GM18505 (cell line): ENCODE measurements around the gene NRG3.
"Not testable (repeated sequence)": the region's sequence is repeated elsewhere in the genome, so short reads cannot be mapped to it uniquely, and the experiment has no call there.

Experiments
- ATAC-seq: cut with Tn5 transposase; IDR thresholded peaks from one replicate; pipeline ENCODE4 v1.9.1; 2021; ENCODE audit not compliant: unreplicated experiment
- POLR2A ChIP-seq: IDR thresholded peaks from 4 replicates; pipeline ENCODE4 v1.6.1; 2011; ENCODE audit warnings: borderline replicate concordance; ENCODE audit not compliant: insufficient read depth, insufficient read length; ENCODE audit errors: extremely low read depth

Gene NRG3

DNA sequence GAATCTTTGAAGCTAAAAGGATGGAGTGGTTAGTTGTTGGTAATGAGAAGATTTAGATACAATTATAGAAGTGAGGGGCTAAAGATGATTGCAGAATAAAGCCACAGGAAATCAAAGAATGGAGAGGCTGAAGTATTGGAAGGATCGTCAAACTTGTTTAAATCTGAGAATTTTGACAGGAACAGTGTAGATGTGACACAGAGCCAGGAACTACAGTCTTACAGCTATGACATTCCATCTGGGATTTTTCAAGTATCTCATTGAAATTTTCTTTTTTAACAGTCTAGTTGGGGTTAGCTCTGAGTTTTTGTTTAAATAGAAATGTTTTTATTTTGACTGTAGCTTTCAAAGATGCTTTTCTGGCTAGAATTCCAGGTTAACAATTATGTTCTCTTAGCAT is 181.4 kb downstream of the NRG3 start:
- no peak for ATAC-seq
- no peak for TF ChIP-seq POLR2A

DNA sequence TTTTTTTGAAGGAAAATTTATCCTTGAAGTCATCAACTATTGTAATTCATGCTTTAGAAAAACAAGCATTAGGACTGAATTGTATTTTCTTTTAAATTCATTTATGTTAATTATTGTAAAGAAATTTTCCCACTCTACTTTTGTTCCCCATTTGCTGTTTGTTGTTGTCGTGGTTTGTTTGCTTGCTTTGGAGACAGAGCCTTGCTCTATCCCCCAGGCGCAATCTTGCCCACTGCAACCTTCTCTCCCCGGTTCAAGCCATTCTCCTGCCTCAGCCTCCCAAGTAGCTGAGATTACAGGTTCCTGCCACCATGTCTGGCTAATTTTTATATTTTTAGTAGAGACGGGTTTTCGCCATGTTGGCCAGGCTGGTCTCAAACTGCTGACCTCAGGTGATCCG is 192.2 kb downstream of the NRG3 start:
- not testable (repeated sequence) for ATAC-seq

DNA sequence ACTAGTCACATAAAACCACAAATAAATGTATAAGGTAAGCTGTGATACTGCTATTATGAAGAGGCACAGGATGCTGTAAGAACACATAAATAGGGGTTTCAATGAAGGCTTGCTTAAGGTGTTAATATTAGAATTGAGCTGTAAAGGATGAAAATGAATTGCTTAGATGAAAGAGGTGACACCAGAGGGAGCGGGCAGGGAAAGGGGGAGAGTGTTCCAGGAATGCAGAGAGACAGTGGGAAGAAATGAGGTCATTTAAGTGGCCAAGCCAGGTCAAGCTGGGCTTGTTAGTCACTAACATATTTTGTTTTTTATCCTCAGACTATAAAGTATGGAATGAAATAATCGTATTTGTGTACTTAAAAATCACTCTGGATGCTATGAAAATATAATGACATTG is 193.5 kb downstream of the NRG3 start:
- no peak for ATAC-seq

DNA sequence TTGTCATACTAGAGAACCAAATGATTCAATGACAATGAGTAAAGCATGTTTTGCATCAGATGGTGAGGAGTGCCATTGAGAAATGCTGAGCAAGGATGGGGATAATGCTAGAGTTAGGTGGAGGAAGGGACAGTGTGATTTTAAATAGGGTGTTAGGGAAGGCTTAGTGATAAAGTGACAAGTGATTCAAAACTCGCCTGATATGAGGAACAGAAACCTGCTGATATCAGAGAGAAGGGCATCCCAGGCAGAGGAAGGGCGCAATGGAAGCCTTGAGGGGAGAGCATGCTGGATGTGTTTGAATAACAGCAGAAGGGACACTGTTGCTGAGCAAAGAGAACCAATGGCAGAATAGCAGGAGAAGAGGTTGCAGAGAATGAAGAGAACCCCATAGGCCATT is 196.2 kb downstream of the NRG3 start:
- ATAC-seq = no peak
- no peak for TF ChIP-seq POLR2A

More for the DNA sequence above, 193.5 kb downstream of the NRG3 start:
- no peak for TF ChIP-seq POLR2A

DNA sequence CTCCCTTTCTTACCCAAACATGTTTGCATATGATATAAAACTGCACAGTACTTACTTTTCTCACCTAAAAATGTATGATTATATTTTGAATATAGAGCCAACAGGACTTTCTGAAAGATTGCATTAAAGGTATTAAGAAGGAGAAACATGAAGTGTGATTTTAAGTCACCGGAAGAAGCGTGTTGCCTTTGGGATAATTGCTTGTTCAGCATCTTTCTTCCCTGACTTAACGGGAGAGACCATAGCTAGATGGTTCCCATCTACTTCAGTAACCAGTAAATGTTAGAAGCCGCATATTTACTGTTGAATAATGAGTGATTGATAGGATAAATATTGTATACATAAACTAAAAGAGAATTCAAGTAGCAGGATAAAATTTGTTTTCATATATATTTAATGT is 197.1 kb downstream of the NRG3 start:
- ATAC-seq = no peak
- no peak for TF ChIP-seq POLR2A

DNA sequence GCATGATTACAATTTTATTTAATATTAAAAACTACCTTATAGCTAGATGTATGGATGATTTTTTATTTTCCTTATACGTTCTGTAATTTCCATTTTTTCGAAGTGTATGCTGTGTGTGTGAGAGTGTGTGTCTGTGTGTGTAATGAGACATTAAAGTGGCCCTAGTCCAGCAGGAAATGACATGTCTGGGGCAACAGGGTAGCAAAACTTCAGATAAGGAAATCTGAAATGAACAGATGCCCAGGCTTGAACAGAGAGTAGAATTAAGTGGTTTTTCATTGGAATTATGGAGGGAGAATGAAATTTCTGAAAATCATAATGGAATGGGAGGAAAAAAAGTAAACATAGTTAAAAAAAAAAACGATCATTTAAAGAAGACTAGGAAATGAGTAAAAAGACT is 200.6 kb downstream of the NRG3 start:
- TF ChIP-seq POLR2A = no peak
- ATAC-seq = no peak

DNA sequence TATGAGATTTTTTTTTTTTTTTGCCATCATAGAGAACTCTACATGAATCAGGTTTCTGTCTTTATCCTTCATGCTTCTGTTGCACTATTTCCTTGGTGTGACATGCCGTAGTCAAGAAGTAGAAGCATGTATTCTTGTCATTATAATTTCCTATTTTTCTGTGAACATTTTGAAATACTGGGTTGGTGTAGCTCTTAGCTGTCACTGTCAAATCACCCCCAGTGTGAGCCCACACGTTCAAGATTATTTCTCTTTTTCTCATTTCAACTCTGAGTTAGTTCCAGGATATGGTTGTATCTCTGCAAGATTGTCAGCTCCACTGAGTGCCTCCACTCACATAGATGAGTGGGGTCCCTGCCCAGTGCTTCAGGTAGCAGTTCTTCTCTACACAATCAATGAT is 209.5 kb downstream of the NRG3 start:
- no peak for TF ChIP-seq POLR2A
- no peak for ATAC-seq

DNA sequence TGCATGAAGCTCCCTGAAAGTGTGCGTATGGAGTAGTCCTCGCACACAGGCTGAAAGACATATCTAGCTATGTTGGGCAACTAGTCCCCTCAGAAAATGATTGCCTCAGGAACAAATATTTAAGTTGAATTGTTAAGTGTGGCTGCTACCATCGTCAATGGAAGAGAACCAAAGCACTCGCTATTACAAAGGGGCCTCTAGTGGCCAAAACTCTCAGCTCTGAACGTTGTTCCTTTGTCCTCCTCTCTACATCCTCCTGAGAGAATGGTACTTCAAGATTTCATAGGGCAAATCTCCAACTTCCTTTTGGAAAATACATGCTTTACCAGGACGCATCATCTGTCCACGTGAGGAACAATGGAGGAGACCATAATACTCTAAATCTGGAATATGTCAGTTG is 209.9 kb downstream of the NRG3 start:
- TF ChIP-seq POLR2A = no peak
- ATAC-seq = no peak

DNA sequence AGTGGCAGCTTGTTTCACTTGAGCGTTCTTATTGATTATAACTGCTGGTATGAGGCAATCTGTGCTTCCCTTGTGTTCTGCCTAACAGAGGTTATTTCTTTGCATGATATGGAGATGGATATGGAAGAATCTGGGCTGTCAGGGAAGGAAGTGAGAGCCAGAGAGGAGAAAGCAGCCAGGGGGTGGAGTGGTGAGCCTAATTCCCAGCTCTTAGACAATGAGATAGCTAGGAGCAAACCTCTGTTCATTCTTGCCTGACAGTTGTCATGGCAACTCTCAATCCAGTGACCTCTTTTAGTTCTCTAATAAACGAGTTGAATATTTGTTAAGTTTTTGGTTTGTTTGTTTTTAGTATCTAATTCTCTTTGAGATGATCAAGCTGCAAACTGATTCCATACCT is 214.3 kb downstream of the NRG3 start:
- ATAC-seq = no peak
- TF ChIP-seq POLR2A = no peak

DNA sequence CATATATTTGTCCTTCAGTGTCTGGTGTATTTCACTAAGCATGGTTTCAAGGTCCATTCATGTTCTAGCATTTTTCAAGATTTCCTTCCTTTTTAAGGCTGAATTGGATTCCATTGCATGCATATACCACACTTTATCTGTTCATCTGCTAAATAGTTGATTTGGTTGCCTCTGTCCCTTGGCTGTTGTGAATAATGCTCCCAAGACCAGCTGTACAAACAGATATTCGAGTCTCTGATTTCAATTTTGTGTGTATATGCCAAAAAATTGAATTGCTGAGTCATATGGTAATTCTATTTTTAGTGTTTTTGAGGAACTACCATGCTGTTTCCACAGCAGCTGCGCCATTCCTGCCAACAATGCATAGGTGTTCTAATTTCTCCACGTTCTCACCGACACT is 216.4 kb downstream of the NRG3 start:
- ATAC-seq = no peak
- no peak for TF ChIP-seq POLR2A

DNA sequence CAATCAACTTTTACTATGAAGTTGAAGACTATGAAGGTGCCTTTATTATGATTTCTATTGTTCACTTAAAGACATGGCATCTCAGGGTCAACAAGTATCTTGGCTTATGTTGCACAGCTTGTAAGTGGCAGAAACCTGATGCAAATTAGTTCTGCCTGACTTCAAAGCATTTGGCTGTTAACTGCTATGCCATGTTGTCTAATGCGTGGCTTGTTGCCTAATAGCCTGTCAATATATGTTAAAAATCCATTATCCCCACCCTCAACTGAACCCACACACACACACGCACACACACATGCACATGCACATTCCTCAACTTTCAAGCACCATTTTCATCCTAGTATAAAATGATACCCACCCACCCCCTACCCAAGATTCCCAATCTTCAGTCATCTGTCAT is 217.1 kb downstream of the NRG3 start:
- no peak for TF ChIP-seq POLR2A

DNA sequence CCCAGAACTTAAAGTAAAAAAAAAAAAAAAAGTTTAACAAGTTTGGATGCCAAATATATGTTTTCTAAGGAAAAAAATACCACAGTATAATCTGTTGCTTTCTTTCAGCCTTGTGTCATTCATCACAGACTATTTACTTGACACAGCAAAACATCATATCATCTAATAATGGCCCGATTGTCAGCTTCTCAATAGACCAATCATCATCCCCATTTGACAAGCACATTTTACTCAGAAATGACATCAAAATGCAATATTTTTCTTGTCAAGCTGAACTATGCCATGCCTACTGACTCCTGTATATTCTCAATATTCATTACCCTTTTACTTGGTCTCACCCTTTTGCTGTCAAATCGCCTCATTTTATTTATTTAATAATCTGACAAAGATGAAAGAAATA is 249.7 kb downstream of the NRG3 start:
- TF ChIP-seq POLR2A = no peak

More for the DNA sequence above, 217.1 kb downstream of the NRG3 start:
- no peak for ATAC-seq

DNA sequence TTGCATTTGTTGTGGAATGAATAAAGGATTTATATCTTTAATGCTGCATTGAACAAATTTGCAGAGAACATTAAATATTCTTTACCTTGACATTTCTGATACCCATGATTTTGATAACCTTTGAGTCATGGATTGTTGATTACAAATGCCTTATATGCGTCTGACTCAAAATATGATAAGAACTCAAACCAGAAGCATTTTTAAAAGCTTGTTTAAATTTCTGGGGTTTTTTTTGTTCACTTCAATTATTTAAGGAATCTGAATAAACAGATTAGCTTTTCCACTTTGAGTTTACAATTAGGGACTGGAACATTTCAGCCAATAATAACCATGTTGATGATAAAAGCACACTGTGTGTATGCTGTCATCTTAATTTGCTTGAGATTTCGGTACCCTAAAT is 253.5 kb downstream of the NRG3 start:
- no peak for ATAC-seq
- TF ChIP-seq POLR2A = no peak

More for the DNA sequence above, 249.7 kb downstream of the NRG3 start:
- ATAC-seq = no peak

DNA sequence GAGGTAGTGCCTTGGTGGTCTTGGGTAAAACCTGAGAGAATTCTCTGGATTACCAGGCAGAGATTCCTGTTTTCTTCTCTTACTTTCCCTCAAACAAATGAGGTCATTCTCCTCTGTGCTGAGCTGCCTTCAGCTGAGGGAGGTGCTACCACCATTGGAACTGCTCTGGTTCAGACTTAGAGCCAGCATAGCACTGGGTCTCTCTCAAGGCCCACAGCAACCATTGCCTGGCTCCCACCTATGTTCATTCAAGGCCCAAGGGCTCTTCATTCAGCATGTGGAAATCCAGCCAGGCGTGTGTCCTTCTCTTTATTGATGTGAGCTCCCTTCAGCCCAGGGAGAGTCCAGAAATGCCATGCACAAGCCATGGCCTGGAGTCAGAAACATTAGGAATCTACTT is 261.1 kb downstream of the NRG3 start:
- ATAC-seq = no peak
- no peak for TF ChIP-seq POLR2A

DNA sequence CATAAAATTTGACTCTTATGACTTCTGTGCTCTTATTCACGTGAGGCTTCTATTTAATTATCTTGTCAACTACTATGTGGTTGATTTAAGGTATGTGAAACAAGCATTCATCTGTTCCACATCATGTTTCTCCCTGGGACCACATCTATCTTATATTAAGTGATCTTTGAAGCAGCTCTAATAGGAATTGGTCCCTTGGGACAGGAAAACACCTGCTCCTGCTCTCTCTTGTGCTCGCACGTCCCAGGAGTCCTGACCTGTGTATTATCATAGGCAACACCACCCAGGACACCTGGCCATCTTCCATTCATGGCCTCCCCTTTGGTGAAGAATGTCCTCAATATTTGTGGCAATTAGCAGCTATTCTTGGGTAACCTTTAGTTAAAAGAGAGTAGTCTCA is 269.2 kb downstream of the NRG3 start:
- no peak for ATAC-seq
- no peak for TF ChIP-seq POLR2A
